Smooth muscle cell (in vitro differentiated cells): ENCODE measurements around the gene TM7SF2. TPM values are rescaled to one million over a fixed set of nuclear protein-coding genes. Genes with fewer than 3 reads are reported as not detected.
A peak's percentile ranks its signal among the peaks of the same experiment; 100 is the strongest.

Source experiments
- DNase-seq: peaks from one replicate; lab custom pipeline; 2025; ENCODE audit not compliant: unreplicated experiment; lab: John Stamatoyannopoulos, UW
- H2AFZ ChIP-seq: fragments of 200-600 bp; sonication (generic); 2 replicates; pipeline ENCODE4 v1.6.0; 2016; ENCODE audit warnings: antibody characterized with exemption, low read depth, mild to moderate bottlenecking
- H3F3A ChIP-seq: fragments of 200-600 bp; sonication (generic); 2 replicates; pipeline ENCODE4 v1.6.0; 2017; ENCODE audit warnings: antibody characterized with exemption, low read depth
- H3K27ac ChIP-seq: fragments of 200-600 bp; sonication (generic); 2 replicates; pipeline ENCODE4 v1.5.1; 2016; ENCODE audit warnings: low read depth, mild to moderate bottlenecking
- H3K27me3 ChIP-seq: fragments of 200-600 bp; sonication (generic); 2 replicates; pipeline ENCODE4 v1.6.1; 2016; ENCODE audit warnings: low read depth, mild to moderate bottlenecking
- H3K36me3 ChIP-seq: fragments of 200-600 bp; sonication (generic); 2 replicates; pipeline ENCODE4 v1.5.1; 2016; ENCODE audit warnings: low read depth
- H3K4me1 ChIP-seq: fragments of 200-600 bp; sonication (generic); 2 replicates; pipeline ENCODE4 v1.5.1; 2016; ENCODE audit warnings: low read depth
- H3K4me2 ChIP-seq: fragments of 200-600 bp; sonication (generic); 2 replicates; pipeline ENCODE4 v1.6.0; 2016; ENCODE audit warnings: mild to moderate bottlenecking
- H3K4me3 ChIP-seq: fragments of 200-600 bp; sonication (generic); 2 replicates; pipeline ENCODE4 v1.5.1; 2016; ENCODE audit warnings: mild to moderate bottlenecking
- H3K79me2 ChIP-seq: fragments of 200-600 bp; sonication (generic); 2 replicates; pipeline ENCODE4 v1.6.0; 2016; ENCODE audit warnings: low read depth, mild to moderate bottlenecking
- H3K9ac ChIP-seq: fragments of 200-600 bp; sonication (generic); 2 replicates; pipeline ENCODE4 v1.6.0; 2016; ENCODE audit warnings: low read depth
- H3K9me3 ChIP-seq: fragments of 200-600 bp; sonication (generic); replicated peaks from 2 replicates; pipeline ENCODE4 v1.5.1; 2016; ENCODE audit warnings: low read depth
- H4K20me1 ChIP-seq: fragments of 200-600 bp; sonication (generic); 2 replicates; pipeline ENCODE4 v1.6.0; 2016; ENCODE audit warnings: low read depth
- CTCF ChIP-seq: fragments of 200-600 bp; sonication (generic); IDR thresholded peaks from 2 replicates; pipeline ENCODE4 v1.5.1; 2017; ENCODE audit warnings: borderline replicate concordance, mild to moderate bottlenecking, antibody characterized with exemption; ENCODE audit not compliant: insufficient read depth, poor library complexity, severe bottlenecking
- WGBS: methylation state at CpG from one replicate; pipeline ENCODE4 v1.1.7; 2016; ENCODE audit warnings: low lambda C conversion rate; 5-methylcytosine and 5-hydroxymethylcytosine counted together
- polyA plus RNA-seq: library from polyadenylated mRNA; unstranded; fragments of >200 nt; fragmentation: Nextera tagmentation; extraction: Ambion mirVana; gene quantifications from 2 replicates; pipeline ENCODE4 v1.2.1, GENCODE V29; 2016
- total RNA-seq: library from RNA; depleted of rRNA; stranded (reverse); fragments of >200 nt; gene quantifications from 2 replicates; pipeline ENCODE4 v1.2.3, GENCODE V29; 2014

The TM7SF2 gene
- total and polyA plus RNA-seq, 2 experiments from 2014 or later: 16.8 to 17.4 TPM

- H3K79me2 ChIP-seq: peaks cover 18% of the 10 kb centered on the region
- WGBS: 1% methylated on average over 55 of the region's 60 CpGs
Measured at GRCh38 chr11:65134240-65134951, 22.7 kb downstream of the TM7SF2 start, which contains the start of gene SYVN1. SYVN1 (minus strand) TSS chr11:65134519; CDS start chr11:65133601, 918 bp downstream.

GRCh38 chr11:65134952-65135632 lies 23.4 kb downstream of the TM7SF2 start:
- Histone ChIP-seq H3K27ac (peak overlapping the region; percentile 93), H3K9me3 (no peaks in the 10 kb centered on the region), H3K4me3 (peak overlapping the region; percentile 65), H3K4me2 (peak overlapping the region; percentile 83), H3K27me3 (peaks cover 4% of the 10 kb centered on the region), H3K36me3 (no peaks in the 10 kb centered on the region), H3K4me1 (peaks cover 5% of the 10 kb centered on the region), H3F3A (no peaks in the 10 kb centered on the region), H3K9ac (peak overlapping the region; percentile 93), H2AFZ (peak overlapping the region; percentile 12), H3K79me2 (peaks cover 18% of the 10 kb centered on the region), H4K20me1 (peaks cover 26% of the 10 kb centered on the region)
- no peak for TF ChIP-seq CTCF
- 7% methylated on average over 24 of the region's 24 CpGs for WGBS
- no peak for DNase-seq

More at GRCh38 chr11:65134240-65134951, 22.7 kb downstream of the TM7SF2 start, which contains the start of gene SYVN1:
- no peak for TF ChIP-seq CTCF
- peak within 1 kb of the TSS; percentile 83 for H3K4me2 ChIP-seq
- H3K4me3 ChIP-seq: peak within 1 kb of the TSS; percentile 65
- DNase-seq: peak; percentile 66
- no peaks in the 10 kb centered on the region for H3K27me3 ChIP-seq
- H3K9me3 ChIP-seq: no peaks in the 10 kb centered on the region
- H3F3A ChIP-seq: peaks cover under 1% of the 10 kb centered on the region
- peak within 1 kb of the TSS; percentile 93 for H3K9ac ChIP-seq
- no peaks in the 10 kb centered on the region for H3K36me3 ChIP-seq
- peaks cover 5% of the 10 kb centered on the region for H3K4me1 ChIP-seq
- H2AFZ ChIP-seq: peak within 1 kb of the TSS; percentile 12
- peaks cover 26% of the 10 kb centered on the region for H4K20me1 ChIP-seq
- peak within 1 kb of the TSS; percentile 93 for H3K27ac ChIP-seq

GRCh38 chr11:65135633-65136145 lies 24.0 kb downstream of the TM7SF2 start:
- H3K36me3 ChIP-seq: no peaks in the 10 kb centered on the region

More at GRCh38 chr11:65135633-65136145, 24.0 kb downstream of the TM7SF2 start:
- no peaks in the 10 kb centered on the region for H3F3A ChIP-seq
- H3K4me1 ChIP-seq: peaks cover 5% of the 10 kb centered on the region
- no peaks in the 10 kb centered on the region for H3K9me3 ChIP-seq
- H3K4me2 ChIP-seq: peak overlapping the region; percentile 83
- WGBS: 66% methylated on average over 11 of the region's 11 CpGs
- peaks cover 26% of the 10 kb centered on the region for H4K20me1 ChIP-seq
- H3K27ac ChIP-seq: peak overlapping the region; percentile 93
- DNase-seq: no peak
- peak overlapping the region; percentile 65 for H3K4me3 ChIP-seq
- peaks cover 18% of the 10 kb centered on the region for H3K79me2 ChIP-seq
- no peak for TF ChIP-seq CTCF
- no peak overlapping the region for H2AFZ ChIP-seq
- peak overlapping the region; percentile 93 for H3K9ac ChIP-seq
- H3K27me3 ChIP-seq: peaks cover 10% of the 10 kb centered on the region
